HG02885 (cell line): ENCODE measurements around the gene IL34.

Experiments used
- ATAC-seq: cut with Tn5 transposase; IDR thresholded peaks from one replicate; pipeline ENCODE4 v1.9.1; 2021; ENCODE audit warnings: mild to moderate bottlenecking; ENCODE audit not compliant: unreplicated experiment, poor library complexity

The IL34 gene

DNA sequence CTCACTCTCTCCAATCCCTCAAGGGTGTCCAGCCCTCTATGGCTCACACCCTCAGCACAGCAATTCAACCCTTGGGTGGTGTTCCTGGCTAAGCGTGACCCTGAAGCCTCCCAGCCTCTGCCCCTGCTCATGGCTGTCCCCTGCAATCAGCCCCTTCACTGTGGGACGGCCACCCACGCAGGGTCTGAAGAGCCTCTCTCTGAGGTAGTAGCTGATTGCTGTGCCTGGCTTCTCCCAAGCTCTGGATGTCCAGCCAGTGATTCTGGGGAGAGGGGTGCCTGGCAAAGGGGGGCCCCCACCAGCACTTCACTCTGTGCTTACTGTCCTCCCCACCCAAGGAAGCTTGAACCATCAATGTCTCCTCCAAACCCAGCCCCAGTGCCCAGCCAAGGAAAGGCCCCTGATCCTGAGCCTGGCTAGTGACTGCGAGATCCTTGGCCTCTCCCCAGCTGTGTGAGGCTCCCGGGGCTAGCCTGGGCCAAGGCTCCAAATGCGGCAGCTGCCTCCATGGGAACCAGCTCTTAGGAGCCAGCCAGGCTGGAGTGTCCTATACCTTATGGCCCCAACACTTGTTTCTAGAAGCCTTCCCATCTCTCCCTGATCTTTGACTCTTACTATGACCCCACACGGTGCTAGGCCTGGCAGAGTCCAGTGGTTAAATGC is 29.6 kb downstream of the IL34 start:
- ATAC-seq: no peak

DNA sequence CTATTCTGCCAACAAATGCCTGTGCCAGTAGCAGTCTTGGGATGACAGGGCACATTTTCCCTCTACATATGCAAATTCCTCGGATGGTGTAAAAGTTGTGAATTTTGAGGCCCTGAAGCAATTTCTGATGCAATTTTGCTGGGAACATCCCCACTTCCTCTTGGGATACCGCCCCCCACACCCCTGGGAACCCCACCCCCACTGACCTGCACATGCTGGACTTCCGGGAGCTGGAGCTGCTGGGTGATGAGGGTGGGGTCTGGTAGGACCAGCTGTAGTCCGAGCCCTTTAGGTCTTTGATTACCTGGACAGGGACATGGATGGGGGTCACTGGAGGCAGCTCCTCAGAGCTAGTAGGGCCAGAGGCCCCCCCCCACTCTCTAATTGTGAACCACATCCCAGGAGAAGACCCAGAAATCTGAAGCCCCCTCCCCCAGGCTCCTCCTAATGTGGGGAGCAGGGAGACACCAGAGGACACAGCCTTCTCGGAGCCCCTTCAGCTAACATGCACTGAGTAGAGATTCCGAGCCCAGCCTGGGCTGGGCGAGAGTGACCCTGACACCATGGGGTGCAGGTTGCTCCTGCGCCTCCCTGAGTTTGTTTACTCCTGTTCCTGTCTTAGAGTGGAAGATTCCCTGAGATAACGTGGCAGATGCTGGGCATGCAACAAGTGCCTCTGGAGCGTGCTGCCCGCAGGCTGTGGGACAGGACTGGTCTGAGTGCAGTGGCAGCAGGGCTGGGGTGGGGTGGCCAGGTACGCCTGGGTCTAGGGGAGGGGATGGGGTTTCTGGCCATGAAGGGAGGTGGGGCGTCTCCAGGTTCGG is 30.5 kb downstream of the IL34 start:
- ATAC-seq: no peak

DNA sequence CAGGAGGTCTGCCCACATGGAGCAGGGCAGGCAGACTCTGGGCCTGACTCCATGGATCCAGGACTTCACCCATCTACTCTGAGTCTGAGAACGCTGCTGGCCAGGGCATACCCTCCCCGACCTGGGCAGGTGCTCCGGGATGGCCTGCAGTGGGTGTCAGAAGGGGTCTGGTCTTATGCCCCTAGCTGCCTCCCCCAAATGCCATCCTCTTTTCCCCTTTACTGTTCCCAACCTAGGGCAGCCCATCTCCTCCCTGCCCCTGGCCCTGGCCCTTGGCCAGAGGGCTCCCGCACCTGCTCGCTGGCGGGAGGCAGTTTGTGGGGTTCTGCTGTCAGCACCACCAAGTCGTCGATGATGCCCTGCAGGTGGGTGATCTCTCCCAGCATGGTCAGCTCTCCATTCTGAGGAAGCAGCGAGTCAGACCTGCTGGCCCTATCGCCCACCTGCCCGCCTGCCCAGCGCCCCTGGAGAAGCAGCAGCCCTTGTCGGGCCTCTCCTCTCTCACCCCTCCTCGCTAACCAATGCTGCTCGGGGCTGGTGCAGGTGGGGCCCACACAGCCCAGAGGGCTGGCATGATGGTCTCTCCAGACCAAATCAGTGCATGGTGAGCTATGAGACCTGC is 31.3 kb downstream of the IL34 start:
- no peak for ATAC-seq

DNA sequence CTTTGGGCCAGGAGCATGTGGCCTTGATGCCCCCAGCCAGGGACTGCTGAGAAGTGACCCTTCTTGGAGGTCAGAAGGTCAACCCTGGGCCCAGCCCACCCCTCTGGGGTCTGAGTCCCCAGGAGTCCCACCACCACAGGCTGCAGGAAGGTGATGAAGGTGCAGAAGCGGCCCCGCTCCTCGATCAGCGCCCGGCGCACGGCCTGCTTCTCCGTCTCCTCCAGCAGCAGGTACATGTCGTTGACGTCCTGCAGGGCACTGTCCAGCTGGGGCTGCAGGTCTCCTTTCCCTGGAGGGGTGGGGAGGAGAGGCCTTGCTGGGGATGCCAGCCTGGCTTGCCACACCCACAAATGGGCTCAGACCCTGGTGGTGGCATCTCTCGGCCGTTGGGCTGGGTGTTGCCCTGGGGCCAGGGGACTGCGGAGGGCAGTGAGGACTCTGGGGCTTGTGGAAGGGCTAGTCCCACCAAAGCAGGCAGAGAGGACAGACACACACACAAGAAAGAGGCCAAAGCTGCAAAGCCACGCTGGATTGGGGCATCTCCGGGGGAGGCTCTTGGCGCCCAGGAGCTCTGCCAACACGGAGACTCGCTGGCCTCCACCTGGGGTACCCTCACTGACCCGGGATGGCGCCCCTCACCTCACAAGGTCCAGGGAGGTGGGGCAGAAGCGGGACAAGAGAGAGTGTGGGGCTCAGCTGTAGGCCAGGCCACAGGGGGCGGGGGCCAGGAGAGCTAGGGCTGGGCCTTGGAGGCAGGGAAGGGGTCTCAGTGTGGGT is 31.9 kb downstream of the IL34 start:
- no peak for ATAC-seq

DNA sequence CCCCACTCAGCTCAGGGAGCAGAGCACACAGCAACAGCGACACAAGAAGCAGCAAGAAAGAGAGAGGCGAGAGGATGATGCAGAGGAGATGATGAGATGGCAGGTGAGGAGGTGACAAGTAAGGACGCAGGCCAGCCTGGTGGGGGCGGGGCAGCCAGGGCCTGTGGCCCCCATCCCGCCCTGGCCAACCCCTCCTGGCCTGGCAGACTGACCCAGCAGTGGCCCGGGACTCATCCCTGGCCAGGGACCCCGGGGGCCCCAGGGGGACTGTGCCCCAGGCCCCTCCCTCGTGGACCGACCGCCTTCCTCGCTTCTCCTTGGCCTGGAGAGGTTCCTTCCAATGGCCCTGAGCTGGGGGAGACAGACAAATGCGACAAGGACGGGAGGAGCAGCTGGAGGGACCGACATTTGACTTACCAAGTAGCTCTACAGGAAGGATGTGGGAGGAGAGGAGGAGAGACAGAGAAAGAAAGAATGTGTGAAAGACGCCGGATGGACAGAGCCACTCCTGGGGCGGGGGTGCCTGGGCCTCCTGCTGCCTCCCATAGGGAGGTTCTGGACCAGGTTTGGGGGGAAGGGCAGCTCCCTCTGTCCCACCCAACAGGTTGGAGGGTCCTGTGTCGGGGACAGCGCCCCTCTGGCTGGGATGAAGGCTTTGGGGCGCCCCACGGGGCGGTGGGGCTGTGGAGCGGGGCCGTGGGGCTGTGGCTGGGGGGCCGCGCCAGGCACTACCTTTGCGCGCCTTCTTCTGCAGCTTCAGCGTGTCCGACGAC is 32.7 kb downstream of the IL34 start:
- ATAC-seq: no peak

DNA sequence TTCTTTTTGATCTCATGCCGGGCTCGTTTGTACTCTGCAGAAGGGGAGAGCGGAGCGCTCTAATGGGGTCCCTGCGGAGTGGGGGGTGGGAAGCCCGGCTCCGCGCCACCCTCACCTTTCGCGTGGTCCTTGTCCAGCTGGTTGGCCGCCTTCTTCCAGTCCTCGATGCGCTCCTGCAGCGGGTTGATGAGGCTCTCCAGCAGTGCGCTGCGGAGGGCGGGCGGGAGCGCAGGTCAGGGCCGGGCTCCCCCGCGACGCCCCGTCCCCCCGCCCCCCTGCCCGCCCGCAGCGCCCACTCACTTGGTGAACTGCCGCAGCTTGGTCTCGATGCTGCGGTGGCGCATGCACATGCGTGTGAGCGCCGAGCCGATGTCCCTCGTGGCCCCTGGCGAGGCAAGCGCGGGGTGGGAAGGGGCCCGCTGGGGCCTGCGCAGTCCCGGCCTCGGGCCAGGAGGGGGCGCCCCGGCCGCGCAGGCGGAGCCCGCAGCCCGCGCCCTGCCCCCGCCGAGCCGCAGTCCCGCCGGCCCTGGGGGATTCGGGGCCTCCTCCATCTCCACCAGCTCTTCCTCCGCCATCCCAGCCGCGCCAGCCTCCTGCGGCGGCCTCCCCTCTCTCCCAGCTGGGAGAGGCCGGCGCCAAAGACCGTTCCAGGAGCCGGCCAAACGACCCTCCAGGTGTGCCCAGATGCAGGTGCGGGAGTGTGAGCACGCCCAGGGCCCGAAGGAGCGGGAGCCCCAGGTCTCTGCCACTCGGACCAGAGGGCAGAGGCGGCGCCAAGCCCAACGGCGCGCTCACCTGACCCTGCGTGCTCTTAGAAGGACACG is 33.5 kb downstream of the IL34 start:
- no peak for ATAC-seq

DNA sequence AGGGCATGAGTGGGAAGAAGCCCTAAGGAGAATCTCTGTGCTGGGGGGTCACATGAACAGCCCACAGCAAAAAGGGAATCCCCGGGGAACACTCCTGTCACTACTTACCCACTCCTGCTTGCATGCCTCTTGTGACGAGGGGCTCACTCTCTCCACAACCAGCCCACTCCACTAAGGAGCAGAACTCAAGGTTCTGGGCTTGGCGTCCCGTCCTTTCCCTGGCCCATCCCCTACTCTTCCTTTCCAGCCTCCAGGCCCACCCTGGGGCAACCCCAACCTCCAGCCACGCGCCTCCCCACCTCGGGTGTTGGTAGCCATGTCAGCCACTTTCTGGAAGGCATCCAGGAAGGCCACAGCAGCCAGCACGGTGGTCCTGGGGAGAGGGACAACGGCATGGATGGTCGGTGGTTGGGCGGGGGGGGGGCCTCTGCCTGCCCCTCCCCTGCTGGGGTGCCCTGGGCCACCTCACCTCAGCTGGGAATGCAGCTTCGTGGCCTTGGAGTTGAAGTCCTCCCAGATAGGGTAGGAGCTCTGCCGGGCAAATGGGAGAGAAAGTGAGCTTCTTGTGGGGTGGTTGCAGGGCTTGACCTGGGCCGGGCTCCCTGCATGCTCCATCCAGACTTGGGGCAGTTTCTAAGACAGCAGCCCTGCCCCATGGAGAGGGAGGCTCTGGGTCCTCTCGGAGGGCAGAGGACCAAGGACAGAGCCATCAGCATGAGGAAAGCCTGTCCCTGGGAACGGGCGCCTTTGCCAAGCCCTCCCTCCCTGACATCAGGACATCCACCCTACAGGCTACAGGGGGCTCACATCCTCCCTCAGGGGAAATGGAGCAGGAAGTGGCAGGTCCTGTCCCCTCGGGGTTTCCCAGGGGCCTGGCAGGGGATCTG is 34.4 kb downstream of the IL34 start:
- ATAC-seq: no peak

DNA sequence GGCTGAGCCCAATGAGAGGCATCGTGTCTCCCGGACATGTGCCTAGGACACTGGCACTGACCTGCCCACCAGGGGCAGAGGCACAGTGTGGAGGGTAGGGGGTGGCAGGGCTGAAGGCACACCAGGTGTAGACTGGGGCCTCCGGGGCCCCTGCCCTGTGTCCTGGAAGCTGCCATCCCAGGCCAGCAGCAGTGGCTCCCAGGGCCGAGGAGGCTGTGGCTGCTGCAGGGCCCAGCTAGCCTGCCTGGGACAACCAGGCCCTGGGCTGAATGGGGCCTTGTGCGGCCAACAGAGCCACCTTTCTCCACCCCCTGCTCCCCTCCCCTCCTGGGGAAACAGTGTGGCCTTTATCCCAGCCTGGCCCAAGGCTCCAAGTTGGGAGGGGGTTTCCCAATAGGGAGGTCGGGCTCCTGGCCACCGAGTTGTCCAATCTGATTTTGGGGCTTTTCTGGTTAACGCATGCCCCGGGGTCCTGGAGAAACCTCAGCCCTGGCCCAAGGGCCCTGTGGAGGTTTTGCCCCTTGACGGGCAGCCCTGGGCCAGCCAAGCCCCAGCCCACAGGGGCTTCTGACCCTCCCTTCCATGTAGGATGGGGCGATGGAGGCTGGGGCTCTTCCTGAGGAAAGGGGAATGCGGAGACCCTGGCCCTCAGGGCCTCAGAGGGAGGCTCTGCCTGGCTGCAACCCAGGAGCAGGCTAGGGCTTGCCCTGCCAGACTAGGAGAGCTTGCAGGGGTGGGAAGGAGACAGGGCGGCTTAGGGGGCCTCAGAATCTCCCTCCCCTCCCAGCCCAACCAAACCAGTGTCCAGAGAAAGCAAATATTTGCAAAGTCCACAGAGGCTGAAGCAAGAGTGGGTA is 35.3 kb downstream of the IL34 start:
- ATAC-seq: no peak

DNA sequence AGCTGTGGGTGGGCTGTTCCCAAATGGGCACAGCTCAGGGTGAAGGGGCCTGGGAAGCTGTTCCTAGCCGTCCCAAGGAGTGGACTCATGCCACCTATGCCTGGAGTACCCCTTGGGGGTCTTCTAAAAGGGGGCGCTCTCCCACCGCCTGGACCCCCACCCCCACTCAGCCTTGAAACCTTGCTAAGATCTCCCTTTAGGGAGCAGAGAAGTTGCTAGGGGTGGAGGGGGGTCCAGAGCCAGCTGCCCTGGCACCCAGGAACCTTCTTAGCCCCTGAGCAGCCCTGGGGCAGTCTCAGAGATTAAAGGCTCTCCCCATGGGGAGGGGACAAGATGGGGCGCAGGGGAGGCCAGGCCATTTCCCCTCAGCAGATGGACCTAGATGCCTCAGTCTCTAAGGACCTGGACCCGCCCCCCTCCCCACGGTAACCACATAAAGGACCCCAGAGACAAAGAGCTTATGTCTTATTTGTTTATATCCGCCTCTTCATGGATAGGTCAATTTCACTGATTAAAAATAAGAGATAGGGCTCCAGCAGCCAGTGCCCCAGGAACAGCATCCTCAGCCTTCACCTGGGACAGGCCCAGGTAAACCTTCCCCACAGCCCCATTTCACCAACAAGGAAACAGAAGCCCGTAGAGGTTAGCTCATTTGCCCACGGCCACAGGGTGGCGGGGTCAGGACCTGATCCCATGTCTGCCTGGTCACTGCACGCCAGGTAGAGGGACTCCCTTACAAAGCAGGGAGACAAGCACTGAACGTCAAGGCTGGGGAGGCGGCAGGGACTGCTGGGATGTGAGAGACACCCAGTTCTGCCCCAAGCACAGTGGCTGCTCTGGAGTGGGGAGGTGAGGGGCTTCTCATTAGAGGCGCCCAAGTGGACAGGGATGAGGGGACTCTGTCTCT is 36.1 kb downstream of the IL34 start:
- no peak for ATAC-seq

DNA sequence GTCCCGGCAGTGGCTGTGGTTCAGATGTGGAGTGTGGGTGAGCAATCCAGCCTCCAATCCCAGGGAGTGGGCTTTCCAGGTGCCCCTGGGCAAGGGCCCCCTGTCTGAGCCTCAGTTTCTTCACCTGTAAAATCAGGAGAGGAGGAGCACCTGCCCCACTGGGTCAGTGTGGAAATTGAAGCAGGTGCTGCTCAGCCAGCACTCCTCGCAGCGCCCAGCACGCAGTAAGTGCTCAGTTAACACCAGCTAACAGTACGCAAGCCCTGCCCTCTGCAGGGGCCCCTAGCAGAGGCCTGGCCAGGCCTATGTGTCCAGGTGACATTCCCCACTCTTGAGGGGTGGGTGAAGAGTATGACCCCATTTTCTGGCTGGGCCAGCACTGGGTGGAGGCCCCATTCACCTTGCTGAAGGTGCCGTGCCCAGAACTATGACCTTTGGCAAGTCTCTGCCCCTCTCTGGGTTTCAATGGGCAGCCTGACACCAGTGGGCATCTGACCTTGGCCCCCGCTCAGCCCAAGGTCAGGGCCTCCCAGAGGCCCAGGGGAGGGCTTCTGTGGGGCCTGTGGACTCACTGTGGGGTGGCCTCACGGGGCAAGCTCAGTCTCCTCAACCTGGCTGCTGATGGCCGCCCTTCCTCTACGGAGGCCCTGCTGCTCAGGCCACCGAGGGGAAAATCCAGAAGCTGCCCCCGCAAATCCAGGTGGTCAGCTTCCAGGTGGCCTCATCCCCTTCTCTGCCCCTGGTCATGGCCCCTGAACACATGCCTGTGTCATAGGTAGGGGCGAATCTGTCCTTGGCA is 37.0 kb downstream of the IL34 start:
- no peak for ATAC-seq

DNA sequence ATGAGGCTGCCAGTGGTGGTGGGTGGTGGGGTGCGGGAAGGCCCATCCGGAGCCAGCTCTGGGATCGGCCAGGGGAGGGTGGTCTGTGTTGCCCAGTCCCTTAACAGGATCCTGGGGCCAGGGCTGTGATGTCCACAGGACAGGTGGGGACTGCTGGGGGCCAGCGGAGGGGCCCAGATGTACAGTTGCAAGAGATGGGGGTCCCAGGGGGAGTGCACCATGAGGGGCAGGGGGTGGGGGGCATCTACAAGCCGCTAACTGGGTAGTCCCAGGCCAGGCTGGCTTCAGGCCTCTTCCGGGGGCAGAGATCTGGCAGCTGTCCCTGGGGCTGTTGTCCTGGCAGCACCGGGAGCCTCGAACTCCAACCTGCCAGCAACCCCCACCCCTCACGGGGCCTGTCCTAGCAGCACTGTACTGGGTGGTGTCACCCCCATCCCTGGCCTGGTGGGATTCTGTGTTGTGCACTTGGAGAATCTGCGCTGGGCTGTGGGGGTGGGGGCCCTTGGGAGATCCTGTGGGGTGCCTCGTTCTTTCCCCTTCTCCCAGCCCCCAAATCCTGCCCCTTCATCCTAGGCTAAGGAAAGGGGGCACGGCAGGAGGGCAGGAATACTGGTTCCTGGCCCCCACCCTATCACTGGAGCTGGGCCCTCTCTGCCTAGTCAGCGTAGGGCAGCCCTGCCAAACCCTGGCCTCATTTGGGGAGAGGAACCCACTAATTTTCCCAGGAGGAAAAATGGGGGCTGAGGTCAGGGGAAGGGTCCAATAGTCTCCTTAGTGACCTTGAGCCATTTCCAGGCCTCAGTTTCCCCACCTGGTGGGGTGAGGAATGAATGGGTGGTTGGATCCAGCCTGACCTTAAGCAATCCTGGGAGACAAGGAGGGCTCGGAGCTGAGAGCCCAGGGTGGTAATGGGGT is 38.0 kb downstream of the IL34 start:
- no peak for ATAC-seq

DNA sequence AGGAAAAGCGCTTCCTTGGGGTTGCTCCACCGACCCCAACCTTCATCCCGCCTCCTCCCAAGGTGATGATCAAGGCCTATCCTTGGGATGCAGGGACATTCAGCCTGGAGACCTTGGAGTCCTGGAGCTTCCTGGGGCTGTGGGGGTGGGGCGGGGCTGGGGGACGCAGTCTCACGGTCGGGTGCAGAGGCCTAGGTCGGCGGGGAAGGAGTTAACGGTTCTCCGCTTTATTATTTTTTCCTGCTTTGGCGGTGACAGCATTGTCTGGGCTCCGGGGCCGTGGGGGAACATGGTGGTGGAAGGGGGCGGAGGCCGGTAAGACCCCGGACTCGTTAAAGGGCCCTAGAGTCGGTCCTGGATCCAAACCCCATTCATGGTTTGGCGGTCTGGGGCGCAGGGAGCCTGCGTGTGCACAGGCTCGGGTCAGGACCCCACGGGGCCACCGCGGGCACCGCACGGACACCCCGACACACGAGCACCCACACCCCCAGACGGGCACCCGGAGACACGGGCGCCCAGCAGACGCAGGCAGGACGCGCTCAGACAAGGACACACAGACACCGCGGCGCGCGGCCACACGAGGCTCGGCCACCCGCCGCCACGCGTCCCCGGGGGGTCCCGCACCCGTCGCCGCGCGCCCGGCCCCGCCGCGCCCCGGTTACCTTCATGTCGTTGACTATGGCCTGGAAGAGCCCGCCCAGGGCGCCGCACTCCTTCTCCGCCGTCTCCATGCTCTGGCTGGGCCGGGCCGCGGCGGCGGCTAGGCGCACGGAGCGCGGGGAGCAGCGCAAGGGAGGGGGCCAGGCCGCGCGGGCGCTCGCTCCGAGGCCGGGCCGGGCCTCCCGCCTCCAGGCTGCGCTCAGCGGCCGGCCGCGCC is 38.9 kb downstream of the IL34 start:
- no peak for ATAC-seq

DNA sequence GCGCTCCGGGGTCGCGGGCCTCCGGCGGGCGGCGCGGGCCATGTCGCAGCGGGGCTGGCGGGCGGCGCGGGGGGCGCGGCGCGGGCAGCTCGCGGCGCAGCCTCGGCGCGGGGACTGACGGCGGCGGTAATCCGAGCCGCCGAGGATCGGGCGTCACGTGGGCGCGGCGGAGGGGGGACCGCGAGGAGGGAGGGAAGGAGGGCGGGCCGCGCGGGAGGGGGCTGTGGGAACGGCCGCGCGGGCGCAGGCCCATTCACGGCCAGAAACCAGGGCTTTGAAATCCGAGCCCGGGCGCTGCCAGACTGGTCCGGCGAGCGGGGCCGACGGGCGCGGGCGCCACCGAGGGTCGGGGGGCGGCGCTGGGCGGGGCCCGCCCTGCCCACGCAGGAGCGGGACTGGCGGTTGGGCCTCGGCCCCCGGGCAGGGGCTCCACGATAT is 39.6 kb downstream of the IL34 start, which contains the start of gene MTSS2:
MTSS2 (minus strand) TSS at position 116 of the 438 bp plus-strand sequence. CDS start 262 bp downstream, outside the sequence.
- ATAC-seq: no peak
